Mucosa of gallbladder (tissue), 1 donor: Measurements from ENCODE around the gene CEP350. TPM values are rescaled to one million over a fixed set of nuclear protein-coding genes. Genes with fewer than 3 reads are reported as not detected.

Experiments used
- DNase-seq: peaks from one replicate; pipeline ENCODE4 v3.0.0-alpha.2; 2020; ENCODE audit warnings: low spot score
- total RNA-seq: library from RNA; stranded (reverse); gene quantifications from one replicate; pipeline ENCODE4 v1.2.1, GENCODE V29; 2021
- donor health status: DM: no; HTN: no; CAD: no.

The CEP350 gene
- total RNA-seq, 1 donor from 2014 or later = 48.4 TPM

- no peak for DNase-seq
Measured at GRCh38 chr1:180155182-180155682, 200.6 kb downstream of the CEP350 start.

DNA sequence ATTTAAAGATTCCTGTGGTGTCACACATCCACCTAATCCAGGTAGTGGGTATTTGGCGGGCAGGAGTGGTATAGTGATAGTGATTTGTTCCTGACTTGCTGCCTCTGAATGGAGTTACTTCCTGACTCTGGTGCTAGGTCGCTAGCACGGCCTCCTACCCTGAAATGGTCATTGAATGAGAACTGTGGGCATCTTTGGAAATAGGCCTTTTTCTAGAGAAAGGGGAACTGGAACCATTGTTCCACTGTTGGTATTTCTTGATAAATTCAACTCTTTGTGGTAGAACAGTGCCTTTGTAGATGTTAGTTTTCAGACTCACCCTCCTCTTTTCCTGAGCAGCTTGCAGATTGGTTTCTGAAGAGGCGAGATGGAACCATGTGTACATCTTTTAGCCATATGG is 201.6 kb downstream of the CEP350 start:
- no peak for DNase-seq

DNA sequence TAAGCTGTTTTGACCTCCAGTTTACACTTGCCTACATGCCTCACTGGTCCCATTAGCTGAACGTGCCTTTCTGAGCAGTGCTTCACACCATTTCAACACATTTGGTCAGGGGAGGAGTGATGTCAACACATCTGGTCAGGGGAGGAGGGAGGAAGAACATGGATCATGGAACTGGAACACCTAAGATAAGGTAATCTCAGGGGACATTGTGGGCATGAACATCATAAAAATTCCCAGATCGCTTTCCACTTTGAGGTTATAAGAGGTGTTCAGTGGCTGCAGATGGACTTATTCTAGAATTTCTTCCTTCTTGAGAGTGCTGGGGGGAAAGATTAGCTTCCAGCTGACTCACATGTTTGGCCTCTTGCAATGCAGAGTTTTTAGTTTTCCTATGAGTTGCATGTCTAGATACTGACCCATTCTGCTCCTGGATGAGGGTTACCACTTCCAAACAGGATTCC is 202.1 kb downstream of the CEP350 start:
- DNase-seq = no peak

DNA sequence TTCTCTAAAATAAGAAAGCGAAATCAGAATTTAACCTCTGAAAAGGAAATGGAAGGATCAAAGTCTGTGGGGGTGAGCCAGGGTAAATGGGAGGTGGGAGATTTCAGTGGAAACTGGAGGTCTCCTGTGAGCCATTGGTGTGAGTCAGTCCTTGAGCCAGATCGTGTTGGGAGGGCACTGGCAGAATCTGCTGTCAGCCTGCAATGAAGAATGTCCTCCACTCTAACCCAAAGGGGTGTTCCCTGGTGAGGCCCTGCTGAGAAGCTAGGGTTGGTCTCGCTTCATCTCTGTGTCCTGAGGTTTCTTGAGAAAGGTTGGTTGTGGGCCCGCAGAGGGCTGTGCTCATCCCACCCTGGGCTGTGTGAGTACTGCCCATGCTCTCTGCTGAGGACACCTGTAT is 202.5 kb downstream of the CEP350 start:
- no peak for DNase-seq

- DNase-seq = peak; percentile 82
Measured at GRCh38 chr1:180157576-180158057, 203.0 kb downstream of the CEP350 start.

- DNase-seq = no peak
Measured at GRCh38 chr1:180158149-180159147, 203.8 kb downstream of the CEP350 start.

DNA sequence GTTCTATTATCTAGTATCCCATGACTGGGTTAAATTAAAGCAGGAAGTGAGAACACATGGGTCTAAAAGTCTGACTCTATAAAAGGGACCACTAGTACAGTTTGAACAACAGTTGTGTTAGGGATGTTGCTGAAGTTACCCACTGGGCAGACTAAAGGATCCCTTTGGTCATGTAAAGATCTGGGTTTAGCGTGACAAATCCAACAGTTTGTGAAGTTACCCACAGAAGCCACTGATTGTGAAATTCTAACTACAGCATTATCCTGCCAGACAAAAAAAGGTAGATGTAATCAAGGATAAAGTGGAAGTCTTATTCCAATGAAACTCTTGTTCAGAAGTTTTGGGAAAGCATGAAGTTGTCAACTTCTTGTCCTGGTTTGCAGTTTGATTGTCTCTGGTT is 205.7 kb downstream of the CEP350 start:
- DNase-seq = no peak

GRCh38 chr1:180163041-180163440 is 208.4 kb downstream of the CEP350 start:
- no peak for DNase-seq

Other genes starting within 250 kb of the CEP350 start
- gene FAM163A, start 211.5 kb upstream of the CEP350 start, total RNA-seq = 5.1 TPM
- 99.8 TPM for gene TOR1AIP2, start 77.0 kb upstream of the CEP350 start, total RNA-seq
- 56.3 TPM for gene TOR1AIP1, start 72.5 kb upstream of the CEP350 start, total RNA-seq
- 395 TPM for gene QSOX1, start 200.1 kb downstream of the CEP350 start, total RNA-seq